Retinal pigment epithelial cell (primary cell): ENCODE measurements around the gene HYAL2.

ENCODE experiments used
- DNase-seq: peaks from one replicate; pipeline ENCODE4 v3.0.0-alpha.2; 2010; ENCODE audit warnings: low read depth
- H3K4me3 ChIP-seq: 2 replicates; pipeline ENCODE4 v1.5.1; 2011; ENCODE audit warnings: mild to moderate bottlenecking, low read length, control low read depth, moderate library complexity
- TF ChIP-seq, protein P1 (sequence below): conservative IDR thresholded peaks from 2 replicates; pipeline ENCODE4 v1.5.1; 2011; ENCODE audit warnings: low read depth, low read length, control low read depth, inconsistent platforms

HYAL2 gene

DNA sequence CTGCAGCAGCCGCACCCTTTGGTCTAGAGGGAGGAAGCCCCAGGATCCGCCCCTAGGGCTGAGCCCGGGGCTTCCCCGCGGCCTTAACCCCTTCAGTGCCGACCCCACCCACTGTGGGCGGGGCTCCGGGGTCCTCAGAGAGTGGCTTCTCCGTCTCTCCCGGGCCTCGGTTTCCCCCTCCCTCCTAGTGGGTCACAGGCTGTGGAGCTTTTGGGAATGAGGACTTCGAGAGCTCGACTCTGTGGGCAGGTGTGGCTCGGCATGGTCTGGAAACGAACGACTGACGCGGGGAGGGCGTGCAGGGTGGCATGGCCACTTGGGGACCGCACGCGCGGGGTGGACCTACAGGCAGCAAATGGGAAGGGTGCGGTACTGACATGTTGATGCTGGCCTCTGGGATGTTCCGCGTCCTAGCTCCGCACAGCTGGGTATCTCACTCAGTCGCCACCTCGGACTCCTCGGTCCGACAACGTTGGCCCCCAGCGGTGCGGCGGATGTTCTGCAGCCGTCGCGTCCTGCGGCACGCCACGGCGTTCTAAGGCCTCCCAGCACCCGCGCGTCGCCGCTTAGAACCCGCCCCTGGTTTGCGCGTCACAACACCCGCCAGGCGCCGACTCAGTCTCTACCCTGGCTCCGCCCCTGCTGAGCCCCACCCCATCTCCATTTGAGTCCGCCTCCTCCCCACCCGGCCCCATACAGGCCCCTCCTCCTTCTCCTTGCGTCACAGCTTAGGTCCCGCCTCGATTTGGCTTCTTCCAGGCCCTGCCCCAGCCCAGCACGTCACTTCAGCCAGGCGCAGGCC lies 23.5 kb downstream of the HYAL2 start, which contains the start of the genes HYAL3 and NAA80:
HYAL3 (minus strand) TSS at position 570 of the 802 bp plus-strand sequence. CDS start 3,803 bp downstream, outside the sequence.
NAA80 (minus strand) TSS at position 570 of the 802 bp plus-strand sequence. CDS start 1,942 bp downstream, outside the sequence.
- TF ChIP-seq, protein P1, sequence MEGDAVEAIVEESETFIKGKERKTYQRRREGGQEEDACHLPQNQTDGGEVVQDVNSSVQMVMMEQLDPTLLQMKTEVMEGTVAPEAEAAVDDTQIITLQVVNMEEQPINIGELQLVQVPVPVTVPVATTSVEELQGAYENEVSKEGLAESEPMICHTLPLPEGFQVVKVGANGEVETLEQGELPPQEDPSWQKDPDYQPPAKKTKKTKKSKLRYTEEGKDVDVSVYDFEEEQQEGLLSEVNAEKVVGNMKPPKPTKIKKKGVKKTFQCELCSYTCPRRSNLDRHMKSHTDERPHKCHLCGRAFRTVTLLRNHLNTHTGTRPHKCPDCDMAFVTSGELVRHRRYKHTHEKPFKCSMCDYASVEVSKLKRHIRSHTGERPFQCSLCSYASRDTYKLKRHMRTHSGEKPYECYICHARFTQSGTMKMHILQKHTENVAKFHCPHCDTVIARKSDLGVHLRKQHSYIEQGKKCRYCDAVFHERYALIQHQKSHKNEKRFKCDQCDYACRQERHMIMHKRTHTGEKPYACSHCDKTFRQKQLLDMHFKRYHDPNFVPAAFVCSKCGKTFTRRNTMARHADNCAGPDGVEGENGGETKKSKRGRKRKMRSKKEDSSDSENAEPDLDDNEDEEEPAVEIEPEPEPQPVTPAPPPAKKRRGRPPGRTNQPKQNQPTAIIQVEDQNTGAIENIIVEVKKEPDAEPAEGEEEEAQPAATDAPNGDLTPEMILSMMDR, result no peak
- H3K4me3 ChIP-seq, result peak within 1 kb of the TSS; percentile 84
- DNase-seq, result peak; percentile 98

DNA sequence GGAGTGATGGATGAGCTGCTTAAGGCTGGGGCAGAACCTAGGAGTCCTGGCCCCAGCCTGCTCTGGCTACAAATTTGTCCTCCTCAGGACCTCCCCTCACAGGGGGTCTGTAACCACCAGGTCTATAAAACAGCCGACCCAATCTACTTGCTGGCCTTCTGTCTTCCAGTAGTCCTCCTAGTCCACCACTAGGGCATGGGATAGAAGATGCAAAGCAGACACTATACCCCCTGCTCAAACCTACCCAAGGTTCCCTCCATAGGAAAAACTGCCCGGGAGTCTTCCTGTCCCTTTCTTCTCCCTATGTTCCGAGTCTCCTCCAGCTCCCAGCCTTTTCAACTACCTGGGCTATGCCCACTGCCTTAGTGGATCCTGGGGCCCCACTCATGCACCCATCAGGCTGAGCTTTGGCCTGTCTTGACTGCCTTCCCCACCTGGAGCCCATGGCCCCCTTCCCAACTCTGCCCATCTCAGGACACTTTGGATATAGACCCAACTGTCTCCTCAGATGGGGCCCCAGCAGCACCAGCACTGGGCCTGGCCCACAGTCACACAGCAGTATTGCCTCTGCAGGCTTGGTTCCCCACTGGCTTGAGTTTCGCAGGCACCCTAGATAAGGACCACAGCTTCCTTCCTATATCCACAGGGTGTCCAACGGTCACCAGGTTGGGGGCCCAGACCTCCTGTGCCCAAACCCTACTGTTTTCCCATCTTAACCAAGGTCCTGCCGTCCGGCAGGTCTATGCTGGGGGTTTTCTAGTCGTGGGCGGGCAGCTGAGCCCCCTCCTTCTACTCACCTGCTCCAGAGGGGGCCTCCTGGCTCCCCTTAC lies 24.4 kb downstream of the HYAL2 start:
- TF ChIP-seq, protein P1, result peak; percentile 5
- no peak for DNase-seq
- H3K4me3 ChIP-seq, result peak overlapping the region; percentile 84

DNA sequence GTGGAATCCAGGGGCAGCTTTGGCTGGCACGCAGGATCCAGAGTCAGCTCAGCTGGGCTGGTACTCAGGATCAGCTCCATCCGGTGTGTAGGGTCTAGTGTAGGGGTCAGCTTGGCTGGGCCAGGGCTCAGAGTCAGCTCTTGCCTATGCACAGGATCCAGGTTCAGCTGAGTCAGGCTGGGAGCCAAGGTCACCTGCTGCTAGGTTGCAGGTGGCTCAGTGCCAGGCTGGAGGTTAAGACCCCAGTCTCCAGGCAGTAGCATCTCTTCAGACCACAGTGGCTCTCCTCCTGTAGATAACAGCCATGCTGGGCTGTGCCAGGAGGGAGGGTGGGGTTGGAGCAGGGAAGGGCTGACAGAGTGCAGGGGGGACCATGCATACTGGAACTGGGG lies 25.2 kb downstream of the HYAL2 start:
- TF ChIP-seq, protein P1, result no peak
- H3K4me3 ChIP-seq, result no peak overlapping the region
- no peak for DNase-seq

DNA sequence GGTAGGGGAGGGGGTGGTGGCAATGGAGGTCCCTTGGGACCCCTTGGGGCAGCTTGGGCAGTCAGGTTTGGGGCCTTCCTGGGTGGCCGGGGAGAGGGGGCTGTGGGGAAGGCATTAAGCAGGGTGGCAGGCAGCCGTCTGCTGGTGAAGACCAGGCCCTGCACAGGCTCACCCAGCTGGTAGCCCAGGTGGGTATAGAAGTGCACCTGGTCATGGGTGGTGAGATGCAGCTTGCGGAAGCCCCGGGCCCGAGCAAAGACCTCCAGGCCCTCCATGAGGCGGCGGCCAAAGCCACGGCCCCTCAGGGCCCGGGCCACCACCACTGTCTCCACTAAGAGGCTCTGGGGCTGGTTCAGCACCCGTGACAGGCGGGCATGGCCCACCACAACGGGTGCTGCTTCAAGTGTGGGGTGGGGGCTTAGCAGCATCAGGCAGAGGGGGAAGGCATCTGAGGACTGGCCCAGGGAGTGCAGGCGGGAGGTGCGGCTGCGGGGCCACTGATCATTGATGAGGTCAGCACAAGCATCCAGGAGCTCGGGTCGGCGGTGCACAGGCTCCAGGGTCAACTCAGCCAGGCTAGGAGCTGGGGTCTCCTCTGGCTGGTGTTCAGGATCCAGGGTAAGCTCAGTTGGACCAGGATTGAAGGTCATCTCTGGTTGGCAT lies 25.7 kb downstream of the HYAL2 start:
- no peak for DNase-seq
- no peak overlapping the region for H3K4me3 ChIP-seq
- TF ChIP-seq, protein P1, result no peak

DNA sequence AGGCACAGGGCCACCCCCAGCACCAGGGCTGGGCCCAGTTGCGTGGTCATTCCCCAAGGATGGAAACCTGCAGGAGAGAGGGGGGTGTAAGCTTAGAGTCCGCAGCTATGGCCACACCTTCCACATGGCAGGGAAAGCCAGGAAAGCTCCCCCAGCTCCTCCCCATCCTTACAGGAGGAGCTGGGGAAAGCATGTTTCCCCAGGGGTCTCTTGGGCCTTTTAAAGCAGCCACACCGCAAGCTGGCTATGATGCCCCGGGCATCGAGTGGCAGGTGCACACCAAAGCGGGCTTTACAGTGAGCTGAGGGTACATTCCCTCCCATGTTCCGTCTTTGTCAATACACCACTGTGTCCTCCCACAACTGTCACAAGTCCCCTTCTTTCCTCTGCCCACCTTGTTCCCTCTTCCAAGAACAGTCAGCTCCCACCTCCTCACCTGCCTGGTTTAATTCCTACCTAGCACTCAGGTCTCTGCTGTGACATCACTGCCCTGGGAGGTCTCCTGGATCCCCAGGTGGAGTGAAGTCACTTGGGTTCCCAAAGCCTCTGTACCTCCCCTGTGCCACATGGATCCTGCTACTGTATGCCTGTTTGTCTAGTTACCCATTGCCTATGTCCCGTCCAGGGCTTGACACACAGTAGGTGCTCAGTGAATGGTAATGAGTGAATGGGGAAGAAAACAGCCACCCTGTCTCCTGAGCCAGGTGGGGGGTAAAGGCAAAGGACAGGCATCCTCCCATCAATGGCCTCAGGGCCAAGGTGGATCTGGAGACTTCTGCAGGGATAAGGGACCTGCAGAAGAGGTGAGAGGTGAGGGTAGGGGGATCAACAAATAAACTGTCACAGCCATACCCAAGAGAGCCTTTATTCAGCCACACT lies 26.8 kb downstream of the HYAL2 start:
- TF ChIP-seq, protein P1, result no peak

More for the DNA sequence above, 26.8 kb downstream of the HYAL2 start:
- DNase-seq, result no peak
- no peak overlapping the region for H3K4me3 ChIP-seq
